B cell (primary cell): ENCODE data around the gene PLAA.

Experiments
- EZH2 ChIP-seq: IDR thresholded peaks from 2 replicates; pipeline ENCODE4 v1.6.1; 2012; ENCODE audit warnings: borderline replicate concordance, low read depth, mild to moderate bottlenecking, moderate library complexity, low read length; ENCODE audit not compliant: insufficient read depth, poor library complexity, severe bottlenecking
- TF ChIP-seq, protein P1 (sequence below): fragments of 200-600 bp; IDR thresholded peaks from one replicate; pipeline ENCODE4 v1.8.0; 2022; ENCODE audit warnings: antibody characterized with exemption, mild to moderate bottlenecking

DNA sequence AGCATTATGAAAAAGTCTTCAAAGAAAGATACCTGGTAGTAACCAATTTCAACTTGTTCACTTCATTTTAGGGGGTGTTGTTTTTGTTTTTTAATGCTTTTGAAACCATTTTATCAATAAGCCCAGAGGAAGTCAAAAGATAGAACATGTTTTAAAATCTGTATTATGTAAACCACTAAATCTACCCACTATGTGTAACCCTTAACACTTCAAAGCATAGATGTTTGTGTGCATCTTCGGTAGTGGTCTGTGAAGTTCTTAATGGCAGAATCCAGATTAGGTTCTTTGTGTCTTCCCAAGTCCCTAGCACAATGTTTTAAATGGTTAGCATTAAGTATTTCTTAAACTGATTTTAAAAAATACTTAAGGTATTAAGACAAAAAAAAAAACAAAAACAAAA, 6.3 kb downstream of the PLAA start:
- TF ChIP-seq, protein P1, sequence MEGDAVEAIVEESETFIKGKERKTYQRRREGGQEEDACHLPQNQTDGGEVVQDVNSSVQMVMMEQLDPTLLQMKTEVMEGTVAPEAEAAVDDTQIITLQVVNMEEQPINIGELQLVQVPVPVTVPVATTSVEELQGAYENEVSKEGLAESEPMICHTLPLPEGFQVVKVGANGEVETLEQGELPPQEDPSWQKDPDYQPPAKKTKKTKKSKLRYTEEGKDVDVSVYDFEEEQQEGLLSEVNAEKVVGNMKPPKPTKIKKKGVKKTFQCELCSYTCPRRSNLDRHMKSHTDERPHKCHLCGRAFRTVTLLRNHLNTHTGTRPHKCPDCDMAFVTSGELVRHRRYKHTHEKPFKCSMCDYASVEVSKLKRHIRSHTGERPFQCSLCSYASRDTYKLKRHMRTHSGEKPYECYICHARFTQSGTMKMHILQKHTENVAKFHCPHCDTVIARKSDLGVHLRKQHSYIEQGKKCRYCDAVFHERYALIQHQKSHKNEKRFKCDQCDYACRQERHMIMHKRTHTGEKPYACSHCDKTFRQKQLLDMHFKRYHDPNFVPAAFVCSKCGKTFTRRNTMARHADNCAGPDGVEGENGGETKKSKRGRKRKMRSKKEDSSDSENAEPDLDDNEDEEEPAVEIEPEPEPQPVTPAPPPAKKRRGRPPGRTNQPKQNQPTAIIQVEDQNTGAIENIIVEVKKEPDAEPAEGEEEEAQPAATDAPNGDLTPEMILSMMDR = no peak
- no peak for TF ChIP-seq EZH2
